ENCODE data around the gene TP53AIP1. TPM values are rescaled to one million over a fixed set of nuclear protein-coding genes. Genes with fewer than 3 reads are reported as not detected.

TP53AIP1 gene
- total and polyA plus RNA-seq, 10 of the 15 experiments (the other 5 are each of a cell fraction or from before 2014, with no cell fraction given), result 0.01 TPM; not detected in 9

DNA sequence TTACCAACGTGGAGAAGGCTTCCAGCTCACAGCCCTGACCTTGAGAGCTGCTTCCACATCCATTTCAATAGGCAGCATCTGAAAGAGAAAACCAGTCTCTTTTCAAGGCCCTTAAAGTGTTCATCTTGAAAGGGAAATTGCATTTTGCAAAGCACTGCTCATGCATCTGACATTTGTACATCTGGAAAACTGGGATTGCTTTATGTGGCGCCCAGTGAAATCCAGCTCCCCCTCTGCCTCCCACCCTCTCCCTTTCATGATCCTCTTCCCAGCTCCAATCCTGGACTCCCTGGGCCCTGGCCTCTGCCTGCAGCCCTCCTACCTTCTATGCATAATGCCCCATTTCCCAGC lies 17.4 kb downstream of the TP53AIP1 start:
- Histone ChIP-seq H3K27ac (ENCODE audit: control insufficient read depth, insufficient read depth) (no peak overlapping the region), H4K20me1 (ENCODE audit: control insufficient read depth, insufficient read depth) (no peaks in the 10 kb centered on the region), H3K9me3 (replicated peaks; ENCODE audit: control insufficient read depth, insufficient read depth, low read length) (no peaks in the 10 kb centered on the region), H3K36me3 (ENCODE audit: control insufficient read depth in 2 of 2, insufficient read depth in 2 of 2, low read length in 1 of 2) (no peaks in the 10 kb centered on the region), H2AFZ (ENCODE audit: control insufficient read depth, low read depth, low read length) (no peak overlapping the region), H3K27me3 (replicated peaks in 1 of 2; ENCODE audit: control insufficient read depth in 2 of 2, insufficient read depth in 2 of 2, low read length in 1 of 2) (no peaks in the 10 kb centered on the region), H3K4me3 (no peak overlapping the region), H3K9ac (ENCODE audit: control insufficient read depth, insufficient read depth, low read length) (no peak overlapping the region), H3K79me2 (ENCODE audit: control insufficient read depth, insufficient read depth, low read length) (no peaks in the 10 kb centered on the region), H3K4me1 (ENCODE audit: control insufficient read depth, insufficient read depth, low read length) (peaks cover 5% of the 10 kb centered on the region), H3K4me2 (ENCODE audit: control insufficient read depth, insufficient read depth) (no peak overlapping the region)
- FAIRE-seq (no peak), DNase-seq (ENCODE audit: low read depth, low spot score) (no peak), ATAC-seq (no peak)
- SMC1A ChIA-PET (ENCODE audit: uncharacterized antibody, unreplicated experiment), result interaction anchor here (1.0 kb wide), 1 partner anchor 10 kb away, joined by 3 read pairs; no protein-coding TSS in a partner anchor
- POLR2A ChIA-PET, result interaction anchor here (0.7 kb wide), 2 partner anchors 21 to 768 kb away, joined by 4 to 5 read pairs; no protein-coding TSS in a partner anchor
- intact Hi-C loops (cut with micrococcal nuclease; ENCODE audit: unreplicated experiment), result no loop called here
- 44% methylated on average over 2 of the region's 2 CpGs for WGBS (ENCODE audit: insufficient coverage, insufficient replicate concordance, low lambda C conversion rate, missing lambda C conversion rate)
- in situ Hi-C loops (cut with MboI), result no loop called here
- TF ChIP-seq KLF5 (IDR thresholded peaks at IDR 0.05; ENCODE audit: partially characterized antibody) (no peak), EED (IDR thresholded peaks at IDR 0.05; ENCODE audit: low read depth) (no peak), NBN (IDR thresholded peaks at IDR 0.05) (no peak), ZNF274 (IDR thresholded peaks at IDR 0.05; ENCODE audit: insufficient read depth, insufficient read length) (no peak), RUNX3 (IDR thresholded peaks at IDR 0.05; ENCODE audit: low read length) (no peak), SREBF2 (IDR thresholded peaks at IDR 0.05; ENCODE audit: low read length) (no peak), EP300 (IDR thresholded peaks at IDR 0.05; ENCODE audit: borderline replicate concordance in 1 of 2, control insufficient read depth in 1 of 2, low read depth in 2 of 2, low read length in 2 of 2) (no peak)
- TF ChIP-seq, protein P1, sequence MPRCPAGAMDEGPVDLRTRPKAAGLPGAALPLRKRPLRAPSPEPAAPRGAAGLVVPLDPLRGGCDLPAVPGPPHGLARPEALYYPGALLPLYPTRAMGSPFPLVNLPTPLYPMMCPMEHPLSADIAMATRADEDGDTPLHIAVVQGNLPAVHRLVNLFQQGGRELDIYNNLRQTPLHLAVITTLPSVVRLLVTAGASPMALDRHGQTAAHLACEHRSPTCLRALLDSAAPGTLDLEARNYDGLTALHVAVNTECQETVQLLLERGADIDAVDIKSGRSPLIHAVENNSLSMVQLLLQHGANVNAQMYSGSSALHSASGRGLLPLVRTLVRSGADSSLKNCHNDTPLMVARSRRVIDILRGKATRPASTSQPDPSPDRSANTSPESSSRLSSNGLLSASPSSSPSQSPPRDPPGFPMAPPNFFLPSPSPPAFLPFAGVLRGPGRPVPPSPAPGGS (IDR thresholded peaks at IDR 0.05; ENCODE audit: borderline replicate concordance, insufficient read depth, low read depth, low read length, poor library complexity, severe bottlenecking), result no peak
- TF ChIP-seq, protein P2, sequence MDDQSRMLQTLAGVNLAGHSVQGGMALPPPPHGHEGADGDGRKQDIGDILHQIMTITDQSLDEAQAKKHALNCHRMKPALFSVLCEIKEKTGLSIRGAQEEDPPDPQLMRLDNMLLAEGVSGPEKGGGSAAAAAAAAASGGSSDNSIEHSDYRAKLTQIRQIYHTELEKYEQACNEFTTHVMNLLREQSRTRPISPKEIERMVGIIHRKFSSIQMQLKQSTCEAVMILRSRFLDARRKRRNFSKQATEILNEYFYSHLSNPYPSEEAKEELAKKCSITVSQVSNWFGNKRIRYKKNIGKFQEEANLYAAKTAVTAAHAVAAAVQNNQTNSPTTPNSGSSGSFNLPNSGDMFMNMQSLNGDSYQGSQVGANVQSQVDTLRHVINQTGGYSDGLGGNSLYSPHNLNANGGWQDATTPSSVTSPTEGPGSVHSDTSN (IDR thresholded peaks at IDR 0.05; ENCODE audit: insufficient replicate concordance, low read depth, low read length), result no peak
- TF ChIP-seq, protein P3, sequence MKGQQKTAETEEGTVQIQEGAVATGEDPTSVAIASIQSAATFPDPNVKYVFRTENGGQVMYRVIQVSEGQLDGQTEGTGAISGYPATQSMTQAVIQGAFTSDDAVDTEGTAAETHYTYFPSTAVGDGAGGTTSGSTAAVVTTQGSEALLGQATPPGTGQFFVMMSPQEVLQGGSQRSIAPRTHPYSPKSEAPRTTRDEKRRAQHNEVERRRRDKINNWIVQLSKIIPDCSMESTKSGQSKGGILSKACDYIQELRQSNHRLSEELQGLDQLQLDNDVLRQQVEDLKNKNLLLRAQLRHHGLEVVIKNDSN (IDR thresholded peaks at IDR 0.05; ENCODE audit: borderline replicate concordance, extremely low read length, insufficient read depth, low read depth, low read length), result no peak
- BruUV-seq (replicated peaks), result no TSS peak
- CTCF ChIA-PET, result interaction anchor here (1.0 to 2.7 kb wide), 4 partner anchors 14 to 31 kb away, joined by 3 to 8 read pairs (median 5); no protein-coding TSS in a partner anchor
- RAD21 ChIA-PET (ENCODE audit: unreplicated experiment), result interaction anchor here (1.0 kb wide), 1 partner anchor 31 kb away, joined by 3 read pairs; no protein-coding TSS in a partner anchor

Measured in GM12878 (cell line).